Hepatocyte (in vitro differentiated cells): ENCODE data around the gene PCED1A.

Experiments used
- CTCF ChIP-seq: fragments of 200-600 bp; sonication (generic); IDR thresholded peaks from 2 replicates; pipeline ENCODE4 v1.5.1; 2016; ENCODE audit warnings: antibody characterized with exemption, mild to moderate bottlenecking; ENCODE audit not compliant: poor library complexity
- EZH2 ChIP-seq: fragments of 200-600 bp; sonication (generic); IDR thresholded peaks from 2 replicates; pipeline ENCODE4 v1.6.1; 2016; ENCODE audit warnings: antibody characterized with exemption, mild to moderate bottlenecking, borderline replicate concordance
- EZH2phosphoT487 ChIP-seq: fragments of 200-600 bp; sonication (generic); IDR thresholded peaks from one replicate; pipeline ENCODE4 v1.6.1; 2018; ENCODE audit warnings: antibody characterized with exemption, mild to moderate bottlenecking, low read depth, moderate library complexity; ENCODE audit not compliant: unreplicated experiment, severe bottlenecking

GRCh38 chr20:2846698-2847097 lies 6.2 kb upstream of the PCED1A start:
- no peak for TF ChIP-seq CTCF
- no peak for TF ChIP-seq EZH2phosphoT487
- TF ChIP-seq EZH2, result no peak
